MCF 10A (cell line): ENCODE results near the gene NPIPB6. TPM values are rescaled to one million over a fixed set of nuclear protein-coding genes. Genes with fewer than 3 reads are reported as not detected.

ENCODE experiments used
- microRNA-seq: library from miRNA; unstranded; fragments of <30 nt; microRNA quantifications from one replicate; pipeline ENCODE4 v1.2.0, GENCODE V29; 2022
- total RNA-seq: library from RNA; stranded (reverse); gene quantifications from 2 replicates; pipeline ENCODE4 v1.2.3, GENCODE V29; 2022

Gene NPIPB6
- total RNA-seq, 1 experiment from 2014 or later: 1.6 TPM

Small RNA genes lying within 50 kb of the gene (microRNA-seq; reads per million reads assigned to microRNA genes)
- not detected for gene MIR6862-1

Other genes starting within 250 kb of the NPIPB6 start
- gene XPO6, start 151.5 kb downstream of the NPIPB6 start, total RNA-seq: 184 and 200 TPM in 2 replicates
- 0.14 and 0.25 TPM in 2 replicates for gene SBK1, start 71.0 kb downstream of the NPIPB6 start, total RNA-seq
- gene EIF3CL, start 40.3 kb upstream of the NPIPB6 start, total RNA-seq: 33.3 and 165 TPM in 2 replicates
- not detected in 2 replicates for gene NPIPB7, start 108.8 kb upstream of the NPIPB6 start, total RNA-seq
- gene CLN3, start 128.6 kb upstream of the NPIPB6 start, total RNA-seq: 18.1 and 19.7 TPM in 2 replicates
- gene APOBR, start 131.1 kb upstream of the NPIPB6 start, total RNA-seq: 0.09 and 0.10 TPM in 2 replicates
- gene IL27, start 143.3 kb upstream of the NPIPB6 start, total RNA-seq: not detected in 2 replicates
- gene NUPR1, start 175.5 kb upstream of the NPIPB6 start, total RNA-seq: 291 and 345 TPM in 2 replicates
- 13.9 and 23.5 TPM in 2 replicates for gene SGF29, start 190.4 kb upstream of the NPIPB6 start, total RNA-seq
- 0.44 and 0.76 TPM in 2 replicates for gene SULT1A2, start 233.5 kb upstream of the NPIPB6 start, total RNA-seq
- gene SULT1A1, start 246.5 kb upstream of the NPIPB6 start, total RNA-seq: 4.2 and 5.3 TPM in 2 replicates